Fibroblast of lung (primary cell): Measurements from ENCODE around the gene DVL3. TPM values are rescaled to one million over a fixed set of nuclear protein-coding genes. Genes with fewer than 3 reads are reported as not detected.
A peak's percentile ranks its signal among the peaks of the same experiment; 100 is the strongest.
"Not testable (repeated sequence)": the region's sequence is repeated elsewhere in the genome, so short reads cannot be mapped to it uniquely, and the experiment has no call there.

Experiments used
- DNase-seq, 2 donors: peaks; one replicate each; pipeline versions ENCODE4 v3.0.0 to v3.0.0-alpha.2; 2010; ENCODE audit warnings: low read depth in 2 of 2
- H2AFZ ChIP-seq: 2 replicates; pipeline ENCODE4 v1.5.1; 2012; ENCODE audit warnings: low read length, control low read depth, inconsistent platforms
- H3K27ac ChIP-seq: 2 replicates; pipeline ENCODE4 v1.5.1; 2011; ENCODE audit warnings: low read length, control low read depth; ENCODE audit not compliant: insufficient read depth
- H3K27me3 ChIP-seq: 2 replicates; pipeline ENCODE4 v1.5.1; 2011; ENCODE audit warnings: mild to moderate bottlenecking, low read length; ENCODE audit not compliant: control insufficient read depth, insufficient read depth
- H3K36me3 ChIP-seq: 2 replicates; pipeline ENCODE4 v1.5.1; 2011; ENCODE audit warnings: low read length; ENCODE audit not compliant: control insufficient read depth, insufficient read depth
- H3K4me1 ChIP-seq: 2 replicates; pipeline ENCODE4 v1.5.1; 2011; ENCODE audit warnings: low read length; ENCODE audit not compliant: control insufficient read depth, insufficient read depth; ENCODE audit errors: extremely low read depth
- H3K4me2 ChIP-seq: 2 replicates; pipeline ENCODE4 v1.5.1; 2011; ENCODE audit warnings: low read length, control low read depth; ENCODE audit not compliant: insufficient read depth; ENCODE audit errors: extremely low read depth
- H3K4me3 ChIP-seq, 4 experiments: fragments of 200-600 bp in 1 of 4; sonication (generic) in 1 of 4; replicated peaks in 1 of 4; 2 replicates each; pipeline ENCODE4 v1.5.1; 2011 to 2016; ENCODE audit warnings: low read length in 4 of 4, low read depth in 3 of 4, mild to moderate bottlenecking in 3 of 4, control low read depth in 2 of 4, inconsistent platforms in 1 of 4, mixed read lengths in 1 of 4; ENCODE audit not compliant: insufficient read depth in 1 of 4; ENCODE audit errors: control extremely low read depth in 1 of 4
- H3K79me2 ChIP-seq: 2 replicates; pipeline ENCODE4 v1.5.1; 2012; ENCODE audit warnings: mild to moderate bottlenecking, low read length, inconsistent platforms; ENCODE audit not compliant: control insufficient read depth, insufficient read depth
- H3K9ac ChIP-seq: 2 replicates; pipeline ENCODE4 v1.5.1; 2011; ENCODE audit warnings: mild to moderate bottlenecking, low read length, control low read depth; ENCODE audit not compliant: insufficient read depth
- H3K9me3 ChIP-seq: 2 replicates; pipeline ENCODE4 v1.5.1; 2012; ENCODE audit warnings: low read depth, low read length; ENCODE audit not compliant: control insufficient read depth, insufficient read depth
- H4K20me1 ChIP-seq: 2 replicates; pipeline ENCODE4 v1.5.1; 2011; ENCODE audit warnings: low read length; ENCODE audit not compliant: control insufficient read depth, insufficient read depth; ENCODE audit errors: extremely low read depth
- CTCF ChIP-seq, 2 donors: IDR thresholded peaks in 1 of 2; conservative IDR thresholded peaks in 1 of 2; 1 replicate in 1 of 2; 2 replicates in 1 of 2; pipeline ENCODE4 v1.5.1; 2011 to 2012; ENCODE audit warnings: low read length in 2 of 2, control low read depth in 1 of 2, inconsistent platforms in 1 of 2, low read depth in 1 of 2, mild to moderate bottlenecking in 1 of 2
- EZH2 ChIP-seq: IDR thresholded peaks from 2 replicates; pipeline ENCODE4 v1.5.1; 2012; ENCODE audit warnings: low read length, control low read depth, mild to moderate bottlenecking; ENCODE audit errors: missing control alignments
- polyA plus RNA-seq, 2 donors: library from polyadenylated mRNA; depleted of rRNA in 1 of 2; stranded (reverse) in 1 of 2; unstranded in 1 of 2; fragments of >200 nt; gene quantifications; 2 replicates each; pipeline ENCODE4 v1.2.1, GENCODE V29; 2011 to 2012; ENCODE audit warnings: missing spikeins in 1 of 2
- total RNA-seq: library from RNA; depleted of rRNA; stranded (reverse); fragments of >200 nt; gene quantifications from 2 replicates; pipeline ENCODE4 v1.2.1, GENCODE V29; 2014

DVL3 gene
- total and polyA plus RNA-seq, 2 donors (not counting 1 experiment from before 2014, with no cell fraction given): 19.8 to 33.7 TPM

GRCh38 chr3:184158404-184158803 lies 3.2 kb downstream of the DVL3 start:
- H4K20me1 ChIP-seq: no peaks in the 10 kb centered on the region
- peaks cover 7% of the 10 kb centered on the region for H3K4me1 ChIP-seq
- no peak overlapping the region for H2AFZ ChIP-seq
- peak overlapping the region; percentile 0 for H3K4me2 ChIP-seq
- no peak for TF ChIP-seq CTCF (conservative IDR thresholded peaks at IDR 0.05 in 1 of 2, IDR thresholded peaks at IDR 0.05 in 1 of 2; ENCODE audit: low read depth in 1 of 2, low read length in 2 of 2)
- TF ChIP-seq EZH2: no peak
- H3K27me3 ChIP-seq: no peaks in the 10 kb centered on the region
- H3K9me3 ChIP-seq: no peaks in the 10 kb centered on the region
- no peak overlapping the region for H3K9ac ChIP-seq
- H3K36me3 ChIP-seq: peaks cover 2% of the 10 kb centered on the region
- no peak for DNase-seq
- H3K27ac ChIP-seq: no peak overlapping the region
- peak overlapping the region in 1 of 4 experiments; percentile 82 for H3K4me3 ChIP-seq
- peaks cover 68% of the 10 kb centered on the region for H3K79me2 ChIP-seq

GRCh38 chr3:184160456-184160855 lies 5.3 kb downstream of the DVL3 start:
- no peak overlapping the region for H2AFZ ChIP-seq
- H3K36me3 ChIP-seq: peaks cover 15% of the 10 kb centered on the region
- H3K9ac ChIP-seq: peak overlapping the region; percentile 40
- H3K79me2 ChIP-seq: peaks cover 78% of the 10 kb centered on the region
- no peaks in the 10 kb centered on the region for H3K27me3 ChIP-seq
- TF ChIP-seq CTCF (conservative IDR thresholded peaks at IDR 0.05 in 1 of 2, IDR thresholded peaks at IDR 0.05 in 1 of 2; ENCODE audit: low read depth in 1 of 2, low read length in 2 of 2) (no peak), EZH2 (no peak)
- H3K4me1 ChIP-seq: peaks cover 7% of the 10 kb centered on the region
- peak overlapping the region; percentile 76 for H3K27ac ChIP-seq
- H4K20me1 ChIP-seq: no peaks in the 10 kb centered on the region
- H3K4me2 ChIP-seq: peak overlapping the region; percentile 75
- peak overlapping the region in 2 of 4 experiments; percentile 20 to 39 for H3K4me3 ChIP-seq
- DNase-seq: peak; percentile 53 to 90
- no peaks in the 10 kb centered on the region for H3K9me3 ChIP-seq

GRCh38 chr3:184162571-184163070 lies 7.4 kb downstream of the DVL3 start:
- not testable (repeated sequence) for H3K4me3 ChIP-seq, H3K9ac ChIP-seq, H4K20me1 ChIP-seq, H3K9me3 ChIP-seq, H3K4me2 ChIP-seq, H3K4me1 ChIP-seq, H3K27ac ChIP-seq, H2AFZ ChIP-seq, H3K27me3 ChIP-seq
- peak in 1 of 2 donors; percentile 55 for DNase-seq
- H3K79me2 ChIP-seq: peaks cover 56% of the 10 kb centered on the region
- peaks cover 29% of the 10 kb centered on the region for H3K36me3 ChIP-seq
